DMS79 treated with DMSO at 0.1 percent for 48 hours (cell line): ENCODE data around the gene CDC20B.
A peak's percentile ranks its signal among the peaks of the same experiment; 100 is the strongest.

Experiments used
- DNase-seq: peaks from one replicate; lab custom pipeline; 2025; lab: John Stamatoyannopoulos, UW

CDC20B gene

GRCh38 chr5:55172937-55173686, at the start of gene CDC20B:
TSS of gene CDC20B (minus strand) at chr5:55173177. CDS start at chr5:55173000, 177 bp downstream.
- DNase-seq, result peak; percentile 36

GRCh38 chr5:55222092-55222984, 49.4 kb upstream of the CDC20B start:
- DNase-seq, result no peak

- DNase-seq, result no peak
Measured at GRCh38 chr5:55220433-55221185, 47.6 kb upstream of the CDC20B start.

GRCh38 chr5:55219770-55220169, 46.8 kb upstream of the CDC20B start:
- no peak for DNase-seq

GRCh38 chr5:55218967-55219366, 46.0 kb upstream of the CDC20B start:
- DNase-seq, result peak; percentile 77

GRCh38 chr5:55211184-55211874, 38.4 kb upstream of the CDC20B start:
- DNase-seq, result no peak

- no peak for DNase-seq
Measured at GRCh38 chr5:55205001-55205400, 32.0 kb upstream of the CDC20B start.

- DNase-seq, result no peak
Measured at GRCh38 chr5:55191165-55191564, 18.2 kb upstream of the CDC20B start.

- DNase-seq, result no peak
Measured at GRCh38 chr5:55188656-55189540, 15.9 kb upstream of the CDC20B start.

GRCh38 chr5:55187370-55187769, 14.4 kb upstream of the CDC20B start:
- DNase-seq, result peak; percentile 21

GRCh38 chr5:55180016-55180415, 7.0 kb upstream of the CDC20B start:
- DNase-seq, result no peak

GRCh38 chr5:55177078-55177477, 4.1 kb upstream of the CDC20B start:
- DNase-seq, result no peak

- DNase-seq, result peak; percentile 22
Measured at GRCh38 chr5:55176176-55176818, 3.3 kb upstream of the CDC20B start.

GRCh38 chr5:55175781-55176175, 2.8 kb upstream of the CDC20B start:
- no peak for DNase-seq

- DNase-seq, result no peak
Measured at GRCh38 chr5:55173687-55174230, 782 bp upstream of the CDC20B start.

GRCh38 chr5:55172051-55172899, 702 bp downstream of the CDC20B start:
- peak; percentile 38 for DNase-seq

GRCh38 chr5:55171471-55171870, 1.5 kb downstream of the CDC20B start:
- no peak for DNase-seq

GRCh38 chr5:55162666-55163065, 10.3 kb downstream of the CDC20B start:
- DNase-seq, result no peak
